ENCODE data around the gene TMPRSS7.

GRCh38 chr3:112121577-112122547 lies 87.3 kb downstream of the TMPRSS7 start:
- TF ChIP-seq EP300 (IDR thresholded peaks at IDR 0.05) (no peak), CTCF (IDR thresholded peaks at IDR 0.05) (no peak), POLR2AphosphoS5 (IDR thresholded peaks at IDR 0.05) (no peak)
